Gastroesophageal sphincter (tissue), 4 donors: Measurements from ENCODE around the gene TAF3. TPM values are rescaled to one million over a fixed set of nuclear protein-coding genes. Genes with fewer than 3 reads are reported as not detected.

Source experiments
- ATAC-seq: fragments of 150-250 bp; one replicate; pipeline ENCODE4 v1.9.1; 2016; ENCODE audit warnings: mild to moderate bottlenecking, moderate library complexity
- H3K27ac ChIP-seq, 4 donors: fragments of 200-600 bp; sonication (generic) in 3 of 4; 1 replicate in 3 of 4; 2 replicates in 1 of 4; pipeline ENCODE4 v1.5.1; 2016 to 2019
- H3K27me3 ChIP-seq: fragments of 200-600 bp; sonication (generic); one replicate; pipeline ENCODE4 v1.5.1; 2019
- H3K36me3 ChIP-seq, 2 donors: fragments of 200-600 bp; sonication (generic); one replicate each; pipeline ENCODE4 v1.5.1; 2019; ENCODE audit warnings: control low read depth in 1 of 2
- H3K4me1 ChIP-seq, 3 donors: fragments of 200-600 bp; sonication (generic); 1 replicate in 2 of 3; 2 replicates in 1 of 3; pipeline ENCODE4 v1.5.1; 2016 to 2019; ENCODE audit warnings: control low read depth in 2 of 3
- H3K4me3 ChIP-seq, 2 donors: fragments of 200-600 bp; sonication (generic); one replicate each; pipeline ENCODE4 v1.5.1; 2019; ENCODE audit warnings: mild to moderate bottlenecking in 1 of 2, moderate library complexity in 1 of 2
- H3K9me3 ChIP-seq, 3 donors: fragments of 200-600 bp; sonication (generic); one replicate each; pipeline ENCODE4 v1.5.1; 2017 to 2019; ENCODE audit warnings: control low read depth in 2 of 3
- CTCF ChIP-seq, 4 experiments: fragments of 200-600 bp in 2 of 4; fragments of 450-650 bp in 2 of 4; sonication (generic) in 1 of 4; IDR thresholded peaks; one replicate each; pipeline ENCODE4 v1.5.1; 2017 to 2019; ENCODE audit warnings: antibody characterized with exemption in 4 of 4, mild to moderate bottlenecking in 2 of 4, moderate library complexity in 2 of 4
- EP300 ChIP-seq: sonication (generic); formaldehyde crosslinking; IDR thresholded peaks from one replicate; pipeline ENCODE4 v1.6.1; 2017; ENCODE audit warnings: antibody characterized with exemption, mild to moderate bottlenecking
- POLR2A ChIP-seq, 2 donors: fragments of 450-650 bp; IDR thresholded peaks; one replicate each; pipeline ENCODE4 v1.6.1; 2017; ENCODE audit warnings: antibody characterized with exemption in 2 of 2, mild to moderate bottlenecking in 2 of 2, moderate library complexity in 1 of 2
- POLR2AphosphoS5 ChIP-seq: sonication (generic); formaldehyde crosslinking; IDR thresholded peaks from one replicate; pipeline ENCODE4 v1.6.1; 2017; ENCODE audit warnings: antibody characterized with exemption
- WGBS, 2 donors: methylation state at CpG; one replicate each; pipeline ENCODE4 v1.1.5; 2018; ENCODE audit warnings: low coverage in 1 of 2; 5-methylcytosine and 5-hydroxymethylcytosine counted together
- total RNA-seq, 4 donors: library from RNA; depleted of rRNA; stranded (reverse); fragments of >200 nt; gene quantifications; one replicate each; pipeline ENCODE4 v1.1.0, GENCODE V29; 2016

TAF3 gene
- total RNA-seq, 4 donors from 2014 or later = 5.7 to 11.8 (median 8.8) TPM

- Histone ChIP-seq H3K4me1 (peaks cover 0 to 82% (median 58%) of the 10 kb centered on the region in 3 donors), H3K36me3 (no peaks in the 10 kb centered on the region), H3K27ac (no peak overlapping the region), H3K27me3 (peaks cover 100% of the 10 kb centered on the region), H3K9me3 (no peaks in the 10 kb centered on the region), H3K4me3 (no peak overlapping the region)
- TF ChIP-seq CTCF (IDR thresholded peaks at IDR 0.05) = no peak
- TF ChIP-seq EP300 = no peak
- no peak for TF ChIP-seq POLR2AphosphoS5
- no peak for TF ChIP-seq POLR2A (IDR thresholded peaks at IDR 0.05)
- 4 to 7% methylated on average over 5 to 14 of the region's 30 CpGs for WGBS, 2 donors
- no peak for ATAC-seq
Observed at GRCh38 chr10:8047452-8048280, 229.4 kb downstream of the TAF3 start.

- peaks cover 0 to 82% (median 55%) of the 10 kb centered on the region in 3 donors for H3K4me1 ChIP-seq
- 4 to 7% methylated on average over 8 to 13 of the region's 29 CpGs for WGBS, 2 donors
Observed at GRCh38 chr10:8048281-8049008, 230.1 kb downstream of the TAF3 start.

GRCh38 chr10:8049045-8049864, 230.9 kb downstream of the TAF3 start:
- Histone ChIP-seq H3K4me3 (peak overlapping the region in 1 of 2 donors; percentile 48), H3K9me3 (no peaks in the 10 kb centered on the region), H3K27me3 (peaks cover 100% of the 10 kb centered on the region), H3K36me3 (no peaks in the 10 kb centered on the region), H3K27ac (no peak overlapping the region), H3K4me1 (peaks cover 0 to 82% (median 53%) of the 10 kb centered on the region in 3 donors)
- 4 to 5% methylated on average over 12 to 22 of the region's 51 CpGs for WGBS, 2 donors
- ATAC-seq = no peak
- TF ChIP-seq POLR2A (IDR thresholded peaks at IDR 0.05) (no peak), EP300 (no peak), POLR2AphosphoS5 (no peak), CTCF (IDR thresholded peaks at IDR 0.05) (no peak)

More at GRCh38 chr10:8048281-8049008, 230.1 kb downstream of the TAF3 start:
- Histone ChIP-seq H3K27me3 (peaks cover 100% of the 10 kb centered on the region), H3K9me3 (no peaks in the 10 kb centered on the region), H3K4me3 (no peak overlapping the region), H3K36me3 (no peaks in the 10 kb centered on the region), H3K27ac (no peak overlapping the region)
- ATAC-seq = peak; percentile 18
- TF ChIP-seq POLR2AphosphoS5 (no peak), CTCF (IDR thresholded peaks at IDR 0.05) (no peak), EP300 (no peak), POLR2A (IDR thresholded peaks at IDR 0.05) (no peak)

GRCh38 chr10:8049865-8050555, 231.7 kb downstream of the TAF3 start:
- no peak for TF ChIP-seq POLR2A (IDR thresholded peaks at IDR 0.05)
- no peak for TF ChIP-seq CTCF (IDR thresholded peaks at IDR 0.05)
- no peak for TF ChIP-seq POLR2AphosphoS5
- TF ChIP-seq EP300 = no peak
- Histone ChIP-seq H3K4me3 (peak overlapping the region; percentile 2 to 48), H3K27ac (no peak overlapping the region), H3K27me3 (peaks cover 100% of the 10 kb centered on the region), H3K4me1 (peaks cover 0 to 82% (median 53%) of the 10 kb centered on the region in 3 donors), H3K9me3 (no peaks in the 10 kb centered on the region), H3K36me3 (no peaks in the 10 kb centered on the region)
- no peak for ATAC-seq
- 0% methylated on average over 3 of the region's 68 CpGs; no CpG with 5 or more reads in 1 of the 2 donors for WGBS, 2 donors
